ENCODE results near the gene HCFC1R1.
"Not testable (repeated sequence)": the region's sequence is repeated elsewhere in the genome, so short reads cannot be mapped to it uniquely, and the experiment has no call there.

HCFC1R1 gene

DNA sequence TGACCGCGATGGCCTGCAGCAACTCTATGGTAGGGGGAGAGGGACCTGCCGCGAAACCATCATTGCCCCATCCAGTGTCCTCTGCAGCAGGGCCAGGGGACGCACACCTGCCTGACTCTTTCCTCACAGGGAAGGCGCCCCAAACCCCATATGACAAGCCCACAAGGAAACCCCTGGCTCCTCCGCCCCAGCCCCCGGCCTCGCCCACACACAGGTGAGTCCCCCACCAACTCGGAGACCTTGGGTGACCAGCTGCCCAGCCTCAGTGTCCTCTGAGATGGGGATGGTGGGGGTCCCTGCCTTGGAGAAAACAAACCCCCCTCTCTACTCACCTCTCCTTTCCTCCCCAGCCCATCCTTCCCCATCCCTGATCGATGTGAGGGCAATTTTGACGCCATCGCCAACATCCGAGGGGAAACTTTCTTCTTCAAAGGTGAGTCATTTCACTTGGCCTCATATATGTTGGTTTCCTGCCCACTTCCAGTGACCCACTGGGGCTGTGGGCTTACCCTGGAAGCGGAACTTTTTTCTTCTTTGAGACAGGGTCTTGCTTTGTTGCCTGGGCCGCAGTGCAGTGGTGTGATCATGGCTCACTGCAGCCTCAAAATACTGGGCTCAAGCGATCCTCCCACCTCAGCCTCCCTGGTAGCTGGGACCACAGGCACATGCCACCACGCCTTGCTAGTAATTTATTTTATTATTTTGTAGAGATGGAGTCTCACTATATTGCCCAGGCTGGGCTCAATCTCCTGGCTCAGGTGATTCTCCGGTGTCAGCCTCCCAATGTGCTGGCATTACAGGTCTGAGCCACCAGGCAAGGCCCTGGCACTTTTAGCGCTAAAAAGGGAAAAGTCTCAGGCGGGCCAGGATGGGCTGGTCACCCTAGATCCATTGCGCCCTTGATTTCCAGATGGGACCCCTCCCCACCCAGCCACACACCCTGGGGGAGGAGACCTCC is 33.7 kb upstream of the HCFC1R1 start:
- DNase-seq (ENCODE audit: low read depth, low spot score) = no peak

DNA sequence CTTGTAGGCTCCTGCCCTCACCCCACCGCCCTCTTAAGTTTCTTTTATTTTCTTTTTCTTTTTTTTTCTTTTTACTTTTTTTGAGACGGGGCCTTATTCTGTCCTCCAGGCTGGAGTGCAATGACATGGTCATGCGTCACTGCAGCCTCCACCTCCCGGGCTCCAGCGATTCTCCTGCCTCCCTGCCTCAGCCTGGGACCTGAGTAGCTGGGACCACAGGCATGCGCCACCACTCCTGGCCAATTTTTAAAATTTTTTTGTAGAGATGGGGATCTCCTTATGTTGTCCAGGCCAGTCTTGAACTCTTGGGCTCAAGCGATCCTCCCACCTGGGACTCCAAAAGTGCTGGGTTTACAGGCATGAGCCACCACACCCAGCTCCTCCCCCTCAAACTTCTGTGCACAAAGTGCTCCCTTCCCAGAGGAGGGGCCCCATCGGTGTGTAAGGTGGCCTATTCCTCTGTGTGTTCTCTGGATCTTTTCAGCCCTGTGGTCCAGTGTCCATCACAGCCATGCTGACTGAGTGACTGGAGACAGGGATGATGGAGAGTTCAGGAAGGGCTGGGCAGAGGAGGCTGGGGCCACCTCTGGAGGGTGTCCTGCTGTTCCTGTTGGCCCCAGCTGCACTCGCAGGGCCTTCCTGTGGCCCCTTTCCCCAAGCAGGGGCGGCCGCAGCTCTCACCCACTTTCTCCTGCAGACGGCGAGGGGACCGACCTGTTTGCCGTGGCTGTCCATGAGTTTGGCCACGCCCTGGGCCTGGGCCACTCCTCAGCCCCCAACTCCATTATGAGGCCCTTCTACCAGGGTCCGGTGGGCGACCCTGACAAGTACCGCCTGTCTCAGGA is 32.8 kb upstream of the HCFC1R1 start:
- DNase-seq (ENCODE audit: low read depth, low spot score) = no peak

DNA sequence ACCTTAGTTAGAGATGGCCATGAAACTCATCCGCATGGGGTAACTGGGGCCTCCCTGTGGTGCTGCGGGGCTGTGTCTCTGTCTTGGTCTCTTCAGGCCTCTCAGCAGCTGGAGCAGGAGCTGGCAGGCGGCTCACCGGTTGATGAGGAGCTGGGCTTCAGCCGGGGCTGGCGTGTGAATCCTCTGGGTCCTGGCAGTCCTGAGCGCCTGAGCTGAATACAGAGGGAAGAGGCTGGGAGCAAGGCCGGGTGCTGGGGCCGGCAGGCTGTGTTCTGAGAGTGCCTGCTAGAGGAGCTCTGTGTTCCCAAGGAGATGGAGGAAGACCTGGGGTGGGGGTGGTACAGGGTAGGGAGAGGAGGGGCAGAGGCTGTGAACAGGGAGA is 32.0 kb upstream of the HCFC1R1 start:
- not testable (repeated sequence) for DNase-seq (ENCODE audit: low read depth, low spot score)

DNA sequence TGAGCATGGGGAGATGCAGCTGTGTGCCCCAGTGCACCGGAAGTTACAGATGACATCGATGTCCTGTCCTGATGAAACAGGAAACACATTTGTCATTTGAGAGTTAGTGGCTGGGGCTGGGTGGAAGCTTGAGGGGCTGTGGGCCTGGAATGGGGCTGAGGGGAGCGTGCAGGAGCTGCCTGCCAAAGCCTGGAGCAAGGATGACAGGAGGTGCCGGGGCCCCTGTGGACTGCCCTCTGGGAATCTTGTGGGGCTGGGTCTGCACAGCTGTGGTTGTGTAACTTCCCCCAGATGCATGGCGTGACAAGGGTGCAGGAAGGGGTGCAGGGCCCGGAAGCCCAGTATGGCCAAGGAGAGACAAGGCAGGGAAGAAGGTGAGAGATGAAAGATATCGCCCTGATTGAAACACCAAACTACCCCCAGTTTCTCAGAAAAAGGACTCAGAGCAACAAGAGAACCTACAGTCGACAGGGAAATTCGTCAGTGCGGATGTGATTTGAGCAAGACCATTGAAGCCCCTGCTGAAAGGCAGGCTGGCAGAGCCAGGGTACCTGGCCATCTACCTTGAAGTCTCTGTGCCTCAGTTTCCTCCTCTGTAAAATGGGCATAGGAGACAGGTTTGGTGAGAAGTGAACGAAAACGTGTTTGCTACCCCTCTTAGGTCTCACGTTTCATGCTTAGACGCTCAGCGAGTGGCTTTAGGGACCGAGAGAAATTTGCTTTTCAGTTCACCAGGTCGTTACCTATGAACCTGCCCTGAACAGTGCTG is 31.4 kb upstream of the HCFC1R1 start:
- DNase-seq (ENCODE audit: low read depth, low spot score) = no peak

GRCh38 chr16:3053330-3053710 is 29.6 kb upstream of the HCFC1R1 start:
- DNase-seq (ENCODE audit: low read depth, low spot score) = not testable (repeated sequence)

DNA sequence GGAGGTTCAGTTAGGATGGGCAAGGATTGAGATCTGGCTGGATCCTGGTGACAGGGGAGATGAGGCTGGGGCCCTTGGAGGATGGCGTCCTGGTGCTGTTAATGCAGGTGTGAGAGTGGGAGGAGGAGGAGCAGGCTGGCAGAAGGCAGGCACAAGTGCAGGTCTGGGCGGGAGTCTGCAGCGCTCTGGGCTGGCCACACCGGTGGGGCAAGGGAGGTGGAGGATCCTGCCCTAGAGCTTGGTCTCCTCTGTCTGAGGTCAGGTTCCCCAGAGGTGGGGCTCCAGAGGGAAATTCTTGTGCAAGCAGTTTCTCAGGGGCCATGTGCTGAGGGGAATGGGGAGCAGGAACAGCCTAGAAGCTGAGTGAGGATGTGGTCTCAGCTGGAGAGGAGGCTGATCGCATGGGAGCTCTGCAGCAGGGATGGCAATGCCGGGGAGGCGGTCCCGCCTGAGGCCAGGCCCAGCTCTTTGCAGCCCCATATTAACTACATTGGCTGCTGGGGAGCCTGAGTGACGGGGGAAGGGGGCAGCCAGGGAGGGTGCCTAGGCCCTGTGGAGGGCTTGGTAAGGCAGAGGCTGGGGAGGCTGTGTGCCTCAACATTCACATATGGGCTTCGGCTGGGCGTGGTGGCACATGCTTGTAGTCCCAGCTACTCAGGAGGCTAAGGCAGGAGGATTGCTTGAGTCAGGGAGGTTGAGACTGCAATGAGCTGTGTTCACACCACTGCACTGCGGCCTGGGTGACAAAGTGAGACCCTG is 29.0 kb upstream of the HCFC1R1 start:
- not testable (repeated sequence) for DNase-seq (ENCODE audit: low read depth, low spot score)

- DNase-seq (ENCODE audit: low read depth, low spot score) = no peak
Observed at GRCh38 chr16:3051494-3051893, 27.8 kb upstream of the HCFC1R1 start.

DNA sequence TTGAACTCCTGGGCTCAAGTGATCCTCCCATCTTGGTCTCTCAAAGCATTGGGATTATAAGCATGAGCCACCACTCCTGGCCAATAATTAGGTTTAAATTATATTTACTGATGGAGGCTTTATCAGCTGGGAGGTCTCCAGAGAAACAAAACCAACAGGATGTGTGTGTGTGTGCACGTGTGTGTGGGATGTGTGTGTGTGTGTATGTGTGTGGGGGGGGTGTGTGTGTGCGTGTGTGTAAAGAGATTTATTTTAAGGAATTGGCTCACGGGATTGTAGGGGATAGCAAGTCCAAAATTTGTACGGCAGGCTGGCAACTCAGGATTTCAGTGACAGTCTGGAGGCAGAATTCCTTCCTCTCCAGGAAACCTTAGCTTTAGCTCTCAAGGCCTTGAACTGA is 27.3 kb upstream of the HCFC1R1 start:
- DNase-seq (ENCODE audit: low read depth, low spot score) = no peak

- no peak for DNase-seq (ENCODE audit: low read depth, low spot score)
Observed at GRCh38 chr16:3050487-3050886, 26.7 kb upstream of the HCFC1R1 start.

- no peak for DNase-seq (ENCODE audit: low read depth, low spot score)
Observed at GRCh38 chr16:3049921-3050481, 26.3 kb upstream of the HCFC1R1 start.

DNA sequence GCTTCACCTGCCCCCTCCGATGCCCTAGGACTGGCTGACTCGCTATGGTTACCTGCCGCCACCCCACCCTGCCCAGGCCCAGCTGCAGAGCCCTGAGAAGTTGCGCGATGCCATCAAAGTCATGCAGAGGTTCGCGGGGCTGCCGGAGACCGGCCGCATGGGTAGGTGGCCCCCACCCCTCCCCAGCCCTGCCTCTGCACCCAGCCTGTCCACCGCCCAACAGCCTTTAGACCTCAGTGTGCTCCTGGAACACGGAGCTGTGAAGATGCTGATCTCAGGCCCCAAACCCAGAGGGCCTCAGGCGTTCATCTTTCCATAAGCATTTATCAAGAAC is 23.6 kb upstream of the HCFC1R1 start:
- no peak for DNase-seq (ENCODE audit: low read depth, low spot score)

DNA sequence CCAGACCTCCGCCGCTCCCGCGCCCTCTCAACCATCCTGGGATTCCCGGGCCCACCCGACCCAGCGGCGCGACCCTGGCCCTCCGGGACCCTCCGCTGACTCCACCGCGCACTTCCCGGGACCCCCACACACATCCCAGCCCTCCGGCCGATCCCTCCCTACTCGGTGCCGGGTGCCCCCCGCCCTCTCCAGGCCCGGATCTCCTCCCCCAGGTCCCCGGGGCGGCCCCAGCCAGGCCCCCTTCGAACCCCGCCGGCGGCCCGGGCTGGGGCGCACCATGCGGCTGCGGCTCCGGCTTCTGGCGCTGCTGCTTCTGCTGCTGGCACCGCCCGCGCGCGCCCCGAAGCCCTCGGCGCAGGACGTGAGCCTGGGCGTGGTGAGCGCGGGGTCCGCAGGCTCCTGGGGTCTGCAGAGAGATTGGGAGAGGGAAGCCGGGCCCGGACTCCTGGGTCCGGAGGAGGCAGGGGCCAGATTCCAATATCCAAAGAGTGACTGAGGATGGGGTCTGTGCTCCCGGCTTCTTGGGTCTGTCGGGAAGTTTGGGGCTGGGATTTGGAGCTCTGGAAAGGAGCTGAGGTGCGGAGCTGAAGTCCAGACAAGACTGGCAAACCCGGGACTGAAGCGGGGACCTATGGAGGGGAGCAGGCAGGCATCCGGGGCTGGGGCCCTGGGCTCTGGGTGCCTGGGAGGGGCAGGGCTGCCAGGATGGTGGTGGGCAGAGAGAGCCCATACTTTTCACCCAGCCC is 23.1 kb upstream of the HCFC1R1 start:
- no peak for DNase-seq (ENCODE audit: low read depth, low spot score)

GRCh38 chr16:3045758-3046640 is 22.3 kb upstream of the HCFC1R1 start, which contains the start of gene MMP25:
Gene MMP25 (plus strand): TSS chr16:3046561. CDS start chr16:3046918, 357 bp downstream.
- no peak for DNase-seq (ENCODE audit: low read depth, low spot score)

DNA sequence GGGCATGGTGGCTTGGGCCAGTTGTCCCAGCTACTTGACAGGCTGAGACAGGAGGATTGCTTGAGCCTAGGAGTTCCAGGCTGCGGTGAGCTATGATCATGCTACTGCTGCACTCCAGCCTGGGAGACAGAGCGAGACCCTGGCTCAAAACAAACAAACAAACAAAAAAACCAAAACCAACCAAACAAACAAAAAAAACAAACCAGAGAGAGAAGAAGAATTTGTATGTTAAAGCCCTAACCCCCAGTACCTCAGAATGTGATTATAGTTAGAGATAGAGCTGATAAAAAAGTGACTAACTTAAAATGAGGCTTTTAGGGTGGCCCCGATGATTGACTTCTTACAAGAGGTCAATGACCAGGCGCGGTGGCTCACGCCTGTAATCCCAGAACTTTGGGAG is 21.0 kb upstream of the HCFC1R1 start:
- DNase-seq (ENCODE audit: low read depth, low spot score) = no peak

DNA sequence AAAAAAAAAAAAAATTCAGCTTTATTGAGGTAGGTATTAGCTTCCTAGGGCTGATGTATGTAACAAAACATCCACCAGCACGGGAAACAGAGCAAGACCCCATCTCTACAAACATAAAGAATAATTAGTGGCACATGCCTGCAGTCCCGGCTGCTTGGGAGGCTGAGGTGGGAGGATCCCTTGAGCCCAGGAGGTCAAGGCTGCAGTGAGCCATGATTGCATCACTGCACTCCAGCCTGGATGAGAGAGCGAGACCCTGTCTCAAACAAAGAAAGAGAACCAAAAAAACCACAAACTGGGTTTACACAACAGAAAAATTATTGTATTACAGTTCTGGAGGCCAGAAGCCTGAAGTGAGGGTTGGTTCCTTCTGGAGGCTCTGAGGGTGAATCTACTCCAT is 18.6 kb upstream of the HCFC1R1 start:
- DNase-seq (ENCODE audit: low read depth, low spot score) = no peak

GRCh38 chr16:3038896-3039295 is 15.2 kb upstream of the HCFC1R1 start:
- DNase-seq (ENCODE audit: low read depth, low spot score) = no peak

DNA sequence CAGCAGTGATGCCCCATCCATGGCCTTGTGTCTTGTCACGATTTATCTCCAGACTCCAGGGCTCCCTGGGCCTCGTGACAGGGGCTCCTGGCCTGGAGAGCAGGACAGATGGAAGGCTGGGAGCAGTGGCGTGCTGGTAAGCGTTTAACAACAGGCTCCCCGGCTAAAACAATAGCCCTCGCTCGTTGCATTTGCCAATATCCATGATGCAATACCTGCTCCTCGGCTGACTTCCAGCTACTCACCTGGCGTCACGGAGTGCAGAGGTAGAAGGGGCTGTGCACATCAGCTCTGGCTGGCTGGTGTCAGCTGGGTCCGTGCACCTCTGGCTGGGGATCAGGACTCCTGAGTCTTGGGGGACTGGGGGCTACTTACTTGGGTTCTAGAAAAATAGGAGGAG is 14.5 kb upstream of the HCFC1R1 start:
- no peak for DNase-seq (ENCODE audit: low read depth, low spot score)

GRCh38 chr16:3036726-3037315 is 13.1 kb upstream of the HCFC1R1 start, which contains the start of gene BICDL2:
Gene BICDL2 (minus strand): TSS chr16:3036944. CDS start chr16:3035496, 1,448 bp downstream.
- no peak for DNase-seq (ENCODE audit: low read depth, low spot score)

All from activated CD4-positive, CD25-positive, alpha-beta regulatory T cell treated with anti-CD3 and anti-CD28 coated beads, Interleukin-2, amount 50 U/mL, for 16 hours (primary cell).